Chondrocyte (in vitro differentiated cells): ENCODE data around the gene S1PR4. TPM values are rescaled to one million over a fixed set of nuclear protein-coding genes. Genes with fewer than 3 reads are reported as not detected.
"Not testable (repeated sequence)": the region's sequence is repeated elsewhere in the genome, so short reads cannot be mapped to it uniquely, and the experiment has no call there.

Source experiments
- DNase-seq: peaks from one replicate; pipeline ENCODE4 v3.0.0; 2021; ENCODE audit warnings: mixed read lengths, low spot score
- H3K27ac Mint-ChIP-seq: one replicate; pipeline ENCODE4 v1.8.0; 2021; ENCODE audit warnings: mild to moderate bottlenecking, moderate library complexity, mixed read lengths; ENCODE audit not compliant: unreplicated experiment
- H3K27me3 Mint-ChIP-seq: 2 replicates; pipeline ENCODE4 v1.8.0; 2021; ENCODE audit warnings: low read depth, mixed read lengths
- H3K36me3 Mint-ChIP-seq: 2 replicates; pipeline ENCODE4 v1.8.0; 2021; ENCODE audit warnings: low read depth, mixed read lengths
- H3K4me1 Mint-ChIP-seq: 2 replicates; pipeline ENCODE4 v1.8.0; 2021; ENCODE audit warnings: low read depth, mild to moderate bottlenecking, mixed read lengths
- H3K4me3 Mint-ChIP-seq: one replicate; pipeline ENCODE4 v1.8.0; 2021; ENCODE audit warnings: mild to moderate bottlenecking, moderate library complexity, mixed read lengths; ENCODE audit not compliant: unreplicated experiment
- H3K9me3 Mint-ChIP-seq: 2 replicates; pipeline ENCODE4 v1.8.0; 2021; ENCODE audit warnings: low read depth, mixed read lengths
- total RNA-seq: library from RNA; stranded (reverse); gene quantifications from 3 replicates; pipeline ENCODE4 v1.2.1, GENCODE V29; 2021
- TF ChIP-seq, protein P1 (sequence below): fragments of 200-600 bp; sonication (generic); IDR thresholded peaks from 2 replicates; pipeline ENCODE4 v1.5.0; 2021; ENCODE audit warnings: antibody characterized with exemption, mild to moderate bottlenecking, moderate library complexity

The S1PR4 gene
- total RNA-seq, 1 donor from 2014 or later = not detected

DNA sequence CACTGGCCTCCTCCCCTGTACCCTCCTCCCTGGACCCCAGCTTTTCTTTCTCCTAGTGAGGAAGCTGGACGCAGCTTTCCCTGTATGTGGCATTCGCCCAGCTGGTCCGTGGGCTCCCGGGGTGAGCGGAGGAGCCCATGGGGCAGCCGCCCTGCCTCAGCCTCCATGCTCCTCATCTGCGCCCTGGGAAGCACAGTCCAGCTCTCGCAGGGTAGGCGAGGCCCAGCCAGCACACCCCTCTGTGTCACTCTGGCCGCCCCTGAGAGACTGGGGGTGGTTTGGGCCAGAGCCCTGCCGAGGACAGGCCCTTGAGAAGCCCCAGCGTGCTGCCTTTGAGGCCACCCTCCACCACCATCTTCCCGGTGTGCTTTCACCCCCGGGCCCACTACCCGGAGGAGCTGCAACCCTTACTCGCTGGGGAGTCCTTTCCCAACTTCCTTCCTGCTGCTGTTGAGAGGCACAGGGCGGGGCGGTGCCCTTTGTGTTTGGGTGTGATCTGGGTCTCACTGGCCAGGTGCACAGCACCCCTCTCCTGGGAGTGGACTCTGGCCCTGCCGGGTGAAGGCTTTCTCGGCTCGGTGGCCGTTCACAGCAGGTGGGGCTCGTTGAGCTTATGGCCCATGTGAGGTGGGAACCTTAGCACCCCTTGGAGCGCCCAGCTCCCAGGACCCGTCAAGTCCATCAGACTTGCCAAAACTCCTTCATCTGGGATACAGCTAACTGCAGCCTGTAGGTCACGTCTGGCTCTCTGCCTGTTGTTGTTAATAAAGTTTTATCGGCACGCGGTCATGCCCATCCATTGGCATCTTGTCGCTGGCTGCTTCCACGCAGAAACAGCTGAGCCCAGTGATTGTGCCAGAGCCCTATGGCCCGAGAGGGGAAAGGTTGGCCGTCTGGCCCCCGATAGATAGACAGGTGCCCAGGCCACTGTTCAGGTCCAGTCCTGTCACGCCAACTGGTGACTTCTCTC lies 10.3 kb downstream of the S1PR4 start:
- H3K36me3 Mint-ChIP-seq = peaks cover 3% of the 10 kb centered on the region
- H3K9me3 Mint-ChIP-seq = no peaks in the 10 kb centered on the region
- DNase-seq = peak; percentile 72
- H3K4me3 Mint-ChIP-seq = peak overlapping the region; percentile 22
- TF ChIP-seq, protein P1, sequence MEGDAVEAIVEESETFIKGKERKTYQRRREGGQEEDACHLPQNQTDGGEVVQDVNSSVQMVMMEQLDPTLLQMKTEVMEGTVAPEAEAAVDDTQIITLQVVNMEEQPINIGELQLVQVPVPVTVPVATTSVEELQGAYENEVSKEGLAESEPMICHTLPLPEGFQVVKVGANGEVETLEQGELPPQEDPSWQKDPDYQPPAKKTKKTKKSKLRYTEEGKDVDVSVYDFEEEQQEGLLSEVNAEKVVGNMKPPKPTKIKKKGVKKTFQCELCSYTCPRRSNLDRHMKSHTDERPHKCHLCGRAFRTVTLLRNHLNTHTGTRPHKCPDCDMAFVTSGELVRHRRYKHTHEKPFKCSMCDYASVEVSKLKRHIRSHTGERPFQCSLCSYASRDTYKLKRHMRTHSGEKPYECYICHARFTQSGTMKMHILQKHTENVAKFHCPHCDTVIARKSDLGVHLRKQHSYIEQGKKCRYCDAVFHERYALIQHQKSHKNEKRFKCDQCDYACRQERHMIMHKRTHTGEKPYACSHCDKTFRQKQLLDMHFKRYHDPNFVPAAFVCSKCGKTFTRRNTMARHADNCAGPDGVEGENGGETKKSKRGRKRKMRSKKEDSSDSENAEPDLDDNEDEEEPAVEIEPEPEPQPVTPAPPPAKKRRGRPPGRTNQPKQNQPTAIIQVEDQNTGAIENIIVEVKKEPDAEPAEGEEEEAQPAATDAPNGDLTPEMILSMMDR = no peak
- peaks cover 21% of the 10 kb centered on the region for H3K4me1 Mint-ChIP-seq
- no peak overlapping the region for H3K27ac Mint-ChIP-seq
- no peaks in the 10 kb centered on the region for H3K27me3 Mint-ChIP-seq

- Mint-ChIP-seq H3K36me3 (peaks cover 6% of the 10 kb centered on the region), H3K4me1 (peaks cover 21% of the 10 kb centered on the region), H3K4me3 (no peak overlapping the region), H3K27me3 (no peaks in the 10 kb centered on the region), H3K9me3 (no peaks in the 10 kb centered on the region), H3K27ac (no peak overlapping the region)
- peak; percentile 88 for DNase-seq
- TF ChIP-seq, protein P1 = no peak
These were observed 11.3 kb downstream of the S1PR4 start for GRCh38 chr19:3189702-3190469.

GRCh38 chr19:3190470-3190770 lies 11.9 kb downstream of the S1PR4 start:
- Mint-ChIP-seq H3K4me1 (peaks cover 17% of the 10 kb centered on the region), H3K9me3 (no peaks in the 10 kb centered on the region), H3K27me3 (no peaks in the 10 kb centered on the region), H3K27ac (no peak overlapping the region), H3K4me3 (no peak overlapping the region), H3K36me3 (peaks cover 6% of the 10 kb centered on the region)
- peak; percentile 69 for DNase-seq
- TF ChIP-seq, protein P1 = no peak

DNA sequence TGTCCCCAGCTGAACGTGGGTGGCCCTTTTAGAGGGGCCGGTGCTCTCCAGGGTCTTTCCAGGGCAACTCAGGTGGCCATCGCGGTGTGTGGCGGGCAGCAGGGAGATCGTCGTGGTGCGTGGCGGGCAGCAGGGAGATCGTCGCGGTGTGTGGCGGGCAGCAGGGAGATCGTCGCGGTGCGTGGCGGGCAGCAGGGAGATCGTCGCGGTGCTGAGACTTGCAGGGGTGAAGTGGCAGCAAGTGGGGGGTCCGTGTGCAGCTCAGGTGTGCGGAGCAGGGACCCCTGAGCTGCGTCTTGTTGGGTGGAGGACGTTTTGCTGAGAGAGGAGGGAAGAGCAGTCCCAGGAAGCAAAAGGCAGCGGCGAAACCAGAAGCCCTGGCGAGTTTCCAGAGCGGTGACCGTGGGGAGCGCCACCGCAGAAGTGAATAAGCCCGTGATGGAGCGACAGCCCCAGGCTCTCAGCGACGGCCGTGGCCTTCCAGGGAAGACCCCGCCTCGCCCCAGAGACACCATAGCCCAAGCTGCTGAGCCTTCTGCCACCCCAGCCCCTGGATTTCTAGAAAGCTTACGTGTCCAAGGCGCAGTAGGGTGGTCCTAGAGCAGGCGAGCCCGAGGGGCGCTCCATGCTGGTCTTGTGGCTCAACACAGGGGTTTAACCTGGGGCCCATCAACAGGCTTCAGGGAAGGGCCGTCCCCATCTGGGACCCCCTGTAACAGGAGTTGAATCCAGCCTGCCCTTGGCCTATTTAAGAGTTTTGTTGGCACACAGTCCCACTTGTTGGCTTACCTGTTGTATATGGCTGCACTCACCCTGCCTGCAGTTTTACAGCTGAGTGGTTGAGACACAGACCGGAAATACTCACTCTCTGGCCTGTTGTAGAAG lies 12.6 kb downstream of the S1PR4 start:
- H3K36me3 Mint-ChIP-seq = peaks cover 6% of the 10 kb centered on the region
- peak; percentile 75 for DNase-seq
- no peak overlapping the region for H3K4me3 Mint-ChIP-seq
- H3K27me3 Mint-ChIP-seq = no peaks in the 10 kb centered on the region
- TF ChIP-seq, protein P1 = no peak
- peaks cover 17% of the 10 kb centered on the region for H3K4me1 Mint-ChIP-seq
- H3K27ac Mint-ChIP-seq = no peak overlapping the region
- no peaks in the 10 kb centered on the region for H3K9me3 Mint-ChIP-seq

DNA sequence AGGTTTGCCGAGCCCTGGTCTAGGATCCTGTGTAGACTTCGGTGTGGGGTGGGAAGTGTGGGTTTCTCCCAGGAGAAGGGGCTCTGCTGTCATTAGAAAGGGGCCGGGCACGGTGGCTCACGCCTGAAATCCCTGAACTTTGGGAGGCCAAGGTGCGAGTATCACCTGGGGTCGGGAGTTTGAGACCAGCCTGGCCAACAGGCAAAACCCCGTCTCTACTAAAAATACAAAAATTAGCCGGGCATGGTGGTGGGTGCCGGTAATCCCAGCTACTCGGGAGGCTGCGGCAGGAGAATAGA lies 13.2 kb downstream of the S1PR4 start:
- H3K27me3 Mint-ChIP-seq, H3K4me3 Mint-ChIP-seq, H3K36me3 Mint-ChIP-seq, H3K27ac Mint-ChIP-seq, H3K9me3 Mint-ChIP-seq: not testable (repeated sequence)
- DNase-seq = peak; percentile 56
- peaks cover 14% of the 10 kb centered on the region for H3K4me1 Mint-ChIP-seq
